Measurements from ENCODE around the gene MYT1. TPM values are rescaled to one million over a fixed set of nuclear protein-coding genes. Genes with fewer than 3 reads are reported as not detected.
A peak's percentile ranks its signal among the peaks of the same experiment; 100 is the strongest.
"Not testable (repeated sequence)": the region's sequence is repeated elsewhere in the genome, so short reads cannot be mapped to it uniquely, and the experiment has no call there.

MYT1 gene
- total and polyA plus RNA-seq, 2 of the 13 experiments (the other 11 are each of a cell fraction or from before 2014, with no cell fraction given): 0.58 to 2.5 TPM

GRCh38 chr20:64177787-64178186 lies 13.5 kb downstream of the MYT1 start:
- intact Hi-C loops (cut with micrococcal nuclease; ENCODE audit: unreplicated experiment): no loop called here
- H3K27me3 ChIP-seq (ENCODE audit: control insufficient read depth in 1 of 2, insufficient read depth in 2 of 2, low read length in 2 of 2): peaks cover 2 to 38% of the 10 kb centered on the region in 2 experiments; a peak in 3 of 5 replicates
- ChIA-PET POLR2A (no interaction called here), CTCF (ENCODE audit: low intra/inter-chr PET ratio, low total read pairs) (no interaction called here)
- FAIRE-seq (no peak), ATAC-seq (no peak), DNase-seq (ENCODE audit: low spot score) (no peak)
- WGBS (ENCODE audit: low lambda C conversion rate): 46% methylated on average over 4 of the region's 4 CpGs
- H3K36me3 ChIP-seq (replicated peaks in 1 of 2; ENCODE audit: control insufficient read depth in 1 of 2, insufficient read depth in 2 of 2, low read length in 2 of 2): no peaks in the 10 kb centered on the region
- H3K4me1 ChIP-seq (ENCODE audit: insufficient read depth, low read length): no peaks in the 10 kb centered on the region
- H4K20me1 ChIP-seq (ENCODE audit: insufficient read depth, low read length): no peaks in the 10 kb centered on the region
- no peak overlapping the region for H3K9ac ChIP-seq (ENCODE audit: insufficient read depth, low read depth, low read length)
- BruUV-seq (replicated peaks): no TSS peak
- no peak overlapping the region for H3K4me2 ChIP-seq (ENCODE audit: low read depth, low read length)
- no peak overlapping the region for H3K4me3 ChIP-seq (replicated peaks in 1 of 3; ENCODE audit: insufficient read depth in 1 of 3, low read depth in 2 of 3, low read length in 3 of 3)
- no peaks in the 10 kb centered on the region for H3K79me2 ChIP-seq (ENCODE audit: insufficient read depth, low read length)
- no peaks in the 10 kb centered on the region for H3K9me3 ChIP-seq (ENCODE audit: low read length)
- in situ Hi-C loops (cut with HindIII; ENCODE audit: extremely low pct_ligation_motif_present, low pct_unique_long_range_greater_than_20kb): no loop called here
- TF ChIP-seq FUBP1 (CRISPR knock-in tag; IDR thresholded peaks at IDR 0.05; ENCODE audit: borderline replicate concordance) (no peak), SNAPC5 (CRISPR knock-in tag; IDR thresholded peaks at IDR 0.05; ENCODE audit: borderline replicate concordance) (no peak), ZNF629 (CRISPR knock-in tag; conservative IDR thresholded peaks at IDR 0.05) (no peak), U2AF2 (IDR thresholded peaks at IDR 0.05; ENCODE audit: low read depth, low read length) (no peak)
- no peak overlapping the region for H3K27ac ChIP-seq (ENCODE audit: extremely low read length, insufficient read depth, low read length)
- no peak overlapping the region for H2AFZ ChIP-seq (ENCODE audit: low read length)

GRCh38 chr20:64178925-64179324 lies 14.7 kb downstream of the MYT1 start:
- WGBS (ENCODE audit: low lambda C conversion rate): 41% methylated on average over 20 of the region's 20 CpGs
- FAIRE-seq; BruUV-seq (replicated peaks); H3K36me3 ChIP-seq (replicated peaks in 1 of 2; ENCODE audit: control insufficient read depth in 1 of 2, insufficient read depth in 2 of 2, low read length in 2 of 2); H3K9ac ChIP-seq (ENCODE audit: insufficient read depth, low read depth, low read length); H3K79me2 ChIP-seq (ENCODE audit: insufficient read depth, low read length); H3K4me3 ChIP-seq (replicated peaks in 1 of 3; ENCODE audit: insufficient read depth in 1 of 3, low read depth in 2 of 3, low read length in 3 of 3); DNase-seq (ENCODE audit: low spot score); in situ Hi-C loops (cut with HindIII; ENCODE audit: extremely low pct_ligation_motif_present, low pct_unique_long_range_greater_than_20kb); CTCF ChIA-PET (ENCODE audit: low intra/inter-chr PET ratio, low total read pairs); H3K9me3 ChIP-seq (ENCODE audit: low read length); intact Hi-C loops (cut with micrococcal nuclease; ENCODE audit: unreplicated experiment); H2AFZ ChIP-seq (ENCODE audit: low read length); POLR2A ChIA-PET; ATAC-seq; H3K4me2 ChIP-seq (ENCODE audit: low read depth, low read length); H3K4me1 ChIP-seq (ENCODE audit: insufficient read depth, low read length); H4K20me1 ChIP-seq (ENCODE audit: insufficient read depth, low read length); H3K27ac ChIP-seq (ENCODE audit: extremely low read length, insufficient read depth, low read length): not testable (repeated sequence)
- peak; percentile 60; the same call in 1 of the 2 replicates for TF ChIP-seq ZNF263 (CRISPR knock-in tag; IDR thresholded peaks at IDR 0.05)
- H3K27me3 ChIP-seq (ENCODE audit: control insufficient read depth in 1 of 2, insufficient read depth in 2 of 2, low read length in 2 of 2): peaks cover 2 to 41% of the 10 kb centered on the region in 2 experiments; a peak in 3 of 5 replicates

Data from HepG2 (cell line).